GM21515 (cell line): ENCODE data around the gene CSNK1G1.
"Not testable (repeated sequence)": the region's sequence is repeated elsewhere in the genome, so short reads cannot be mapped to it uniquely, and the experiment has no call there.

Experiments
- ATAC-seq: cut with Tn5 transposase; IDR thresholded peaks from one replicate; pipeline ENCODE4 v1.9.1; 2021; ENCODE audit not compliant: unreplicated experiment

Gene CSNK1G1

GRCh38 chr15:64138331-64138941 is 217.5 kb downstream of the CSNK1G1 start:
- ATAC-seq = no peak

GRCh38 chr15:64137226-64137833 is 218.6 kb downstream of the CSNK1G1 start:
- ATAC-seq = no peak

DNA sequence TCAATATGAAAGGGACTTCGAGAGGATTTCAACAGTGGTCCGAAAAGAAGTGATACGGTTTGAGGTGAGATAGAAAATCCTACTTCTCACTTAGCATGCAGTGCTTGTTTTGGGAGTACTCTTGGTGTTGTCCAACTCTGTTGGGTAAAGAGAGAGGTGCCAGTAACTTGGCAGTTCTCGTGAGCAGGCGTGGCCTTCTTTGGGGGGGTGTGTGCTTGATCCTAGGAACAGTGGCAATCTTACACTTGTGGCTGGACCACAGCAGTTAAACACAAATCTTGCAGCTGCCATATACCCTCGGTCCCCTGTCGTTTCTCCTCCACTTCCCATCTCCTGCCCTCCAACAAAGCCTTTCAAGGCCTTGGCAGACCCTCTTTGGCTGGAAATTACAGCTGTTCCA is 219.6 kb downstream of the CSNK1G1 start:
- no peak for ATAC-seq

DNA sequence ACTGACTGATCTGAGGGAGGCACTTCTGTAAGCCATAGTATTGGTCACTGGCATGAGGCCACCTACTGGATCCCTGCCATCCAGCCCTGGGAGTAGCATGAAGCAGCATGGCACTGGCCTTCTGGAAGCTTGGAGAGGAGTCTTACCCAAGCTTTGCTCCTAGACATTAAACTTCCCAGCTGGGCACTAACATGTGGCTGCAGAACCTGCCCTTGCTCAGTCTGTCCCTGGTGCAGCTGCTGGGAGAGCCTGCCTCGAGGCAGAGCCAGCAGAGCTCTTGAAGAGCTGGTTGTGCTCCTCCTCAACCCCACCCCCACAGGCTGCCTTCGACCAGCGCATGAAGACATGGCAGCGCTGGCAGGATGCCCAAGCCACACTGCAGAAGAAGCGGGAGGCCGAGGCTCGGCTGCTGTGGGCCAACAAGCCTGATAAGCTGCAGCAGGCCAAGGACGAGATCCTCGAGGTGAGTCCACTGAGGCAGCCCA is 221.6 kb downstream of the CSNK1G1 start:
- ATAC-seq = no peak

GRCh38 chr15:64133623-64134344 is 222.2 kb downstream of the CSNK1G1 start:
- no peak for ATAC-seq

DNA sequence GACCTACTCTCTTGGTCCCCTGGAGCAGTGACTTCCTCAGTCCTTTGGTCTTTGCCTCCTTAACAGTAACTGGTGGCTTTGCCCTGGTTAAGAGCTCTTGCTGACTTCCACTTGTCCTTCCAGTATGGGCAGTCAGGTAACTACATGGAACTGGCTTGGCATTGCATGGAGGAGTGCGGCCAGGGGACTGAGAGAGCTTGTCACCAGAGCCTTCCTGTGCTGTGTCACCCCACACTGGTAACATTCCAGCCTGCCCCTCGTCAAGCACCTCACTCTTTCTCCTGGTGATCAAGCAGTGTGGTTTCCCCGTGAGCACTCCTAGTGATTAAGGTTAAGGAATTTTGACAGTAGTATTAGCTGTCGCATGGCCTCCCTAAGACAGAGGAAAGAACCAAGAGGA is 223.8 kb downstream of the CSNK1G1 start:
- ATAC-seq = no peak

DNA sequence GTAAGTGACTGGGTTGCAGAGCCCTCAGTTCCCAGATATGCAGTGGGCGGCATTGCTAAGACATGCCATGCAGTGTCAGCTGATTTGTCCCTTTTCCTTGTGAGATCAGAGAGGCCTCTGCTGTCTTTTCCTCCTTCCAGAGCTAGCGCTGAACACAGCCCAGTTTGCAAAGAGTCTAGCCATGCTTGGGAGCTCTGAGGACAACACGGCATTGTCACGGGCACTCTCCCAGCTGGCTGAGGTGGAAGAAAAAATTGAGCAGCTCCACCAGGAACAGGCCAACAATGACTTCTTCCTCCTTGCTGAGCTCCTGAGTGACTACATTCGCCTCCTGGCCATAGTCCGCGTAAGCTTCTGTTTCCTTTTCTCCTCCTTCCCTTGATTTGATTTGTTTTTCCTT is 224.4 kb downstream of the CSNK1G1 start:
- no peak for ATAC-seq

GRCh38 chr15:64130159-64130558 is 225.8 kb downstream of the CSNK1G1 start:
- no peak for ATAC-seq

DNA sequence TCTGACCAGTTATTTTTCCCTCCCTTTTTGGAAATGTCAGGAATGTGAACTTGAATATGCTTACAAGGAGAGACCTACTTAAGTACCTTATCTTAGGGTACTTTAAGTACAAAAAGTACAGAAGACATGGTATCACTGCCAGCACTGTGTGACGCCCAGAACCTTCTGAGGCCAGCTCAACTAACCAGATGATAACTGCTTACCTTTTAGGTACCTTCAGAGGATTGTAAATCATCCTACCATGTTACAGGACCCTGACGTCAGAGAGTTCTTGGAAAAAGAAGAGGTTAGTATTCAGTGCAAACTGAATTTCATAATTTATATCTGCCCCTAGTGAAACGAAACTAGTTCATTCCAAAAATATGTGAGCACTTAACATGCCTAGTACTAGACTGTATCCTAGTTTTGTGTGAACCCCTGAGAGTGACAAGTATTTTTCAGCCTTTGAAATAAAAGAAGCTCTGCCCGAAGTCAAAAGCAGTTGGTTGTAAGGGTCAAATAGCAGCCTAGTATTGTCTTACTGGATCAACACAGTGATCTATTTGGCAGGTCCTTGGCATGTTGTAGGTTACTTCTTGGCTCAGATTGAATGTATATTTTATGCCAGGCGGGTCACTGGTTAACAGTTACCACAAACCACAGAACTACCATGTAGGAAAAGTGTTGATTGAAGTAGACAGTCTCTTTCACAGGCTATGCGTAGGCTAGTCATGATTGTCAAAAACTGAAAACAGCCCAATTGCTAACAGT is 228.3 kb downstream of the CSNK1G1 start:
- no peak for ATAC-seq

DNA sequence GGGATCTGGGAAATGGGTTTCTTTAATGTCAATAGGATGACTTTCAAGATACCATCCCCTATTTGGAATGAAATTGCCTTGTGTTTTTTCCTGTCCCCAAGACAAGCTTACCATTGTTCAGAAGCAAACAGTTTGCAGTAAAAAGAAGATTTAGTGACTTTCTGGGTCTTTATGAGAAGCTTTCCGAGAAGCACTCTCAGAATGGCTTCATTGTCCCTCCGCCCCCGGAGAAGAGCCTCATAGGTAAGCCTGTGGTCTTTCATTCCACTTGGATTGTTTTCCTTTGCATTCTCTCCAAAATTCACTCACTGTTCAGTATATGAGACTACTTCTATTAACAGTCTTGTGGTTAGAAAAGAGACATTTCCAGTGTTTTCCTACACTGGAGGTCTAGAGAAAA is 230.0 kb downstream of the CSNK1G1 start:
- no peak for ATAC-seq

DNA sequence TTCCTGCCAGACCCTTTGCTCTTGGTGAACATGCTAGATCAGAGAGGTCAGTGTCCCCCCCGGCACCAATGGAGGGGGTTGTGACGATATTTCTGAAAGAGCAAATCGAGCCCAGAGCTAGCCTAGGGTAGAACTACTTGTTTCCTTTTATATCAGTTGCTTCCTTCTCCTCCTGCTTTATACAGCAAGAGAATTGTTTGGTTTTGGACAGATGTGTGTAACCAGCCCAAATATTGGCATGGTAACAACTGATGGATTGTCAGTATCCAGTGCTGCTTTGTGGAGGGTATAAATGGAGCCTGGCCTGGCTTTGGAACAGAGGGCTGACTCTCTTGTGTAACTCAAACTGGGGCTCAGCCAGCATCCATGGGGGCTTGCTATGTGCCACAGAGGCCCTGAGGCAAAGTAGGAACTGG is 233.0 kb downstream of the CSNK1G1 start:
- no peak for ATAC-seq

DNA sequence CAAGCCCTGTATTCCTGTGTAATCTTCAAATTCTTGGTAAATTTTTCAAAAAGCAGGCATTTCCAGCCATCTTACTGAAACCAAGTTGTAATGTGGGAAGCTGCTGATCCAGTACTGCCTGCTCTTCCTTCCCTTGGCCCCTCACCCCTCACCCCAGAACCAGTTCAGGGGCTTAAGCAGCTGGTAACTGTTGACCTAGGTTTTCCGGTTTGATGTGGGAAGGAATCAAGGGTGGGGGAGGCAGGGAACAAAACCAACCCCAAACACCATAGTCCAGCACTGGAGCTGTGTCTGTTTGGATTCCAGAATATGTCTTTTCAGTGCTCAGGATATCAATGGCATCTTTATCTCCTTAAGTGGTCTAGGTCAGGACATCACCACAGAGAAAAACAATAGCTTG is 233.5 kb downstream of the CSNK1G1 start:
- ATAC-seq = no peak

DNA sequence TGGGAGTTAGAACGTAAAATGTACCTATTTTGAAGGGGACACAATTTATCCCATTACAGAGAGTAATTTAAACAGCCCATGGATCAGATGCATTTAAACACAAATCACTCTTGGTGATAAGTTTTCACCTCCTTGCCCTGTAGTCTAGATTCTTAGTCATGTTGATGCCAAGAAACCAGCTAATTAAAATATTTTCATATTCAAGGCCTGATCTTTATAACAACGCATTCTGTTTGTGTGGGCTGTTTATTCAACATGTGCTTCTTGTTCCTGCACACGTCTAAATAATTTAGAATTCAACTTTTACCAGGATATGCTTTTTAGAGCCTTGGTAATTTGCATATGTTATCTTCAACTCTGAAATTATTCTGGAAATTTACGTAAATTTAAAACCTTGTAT is 234.4 kb downstream of the CSNK1G1 start:
- no peak for ATAC-seq

DNA sequence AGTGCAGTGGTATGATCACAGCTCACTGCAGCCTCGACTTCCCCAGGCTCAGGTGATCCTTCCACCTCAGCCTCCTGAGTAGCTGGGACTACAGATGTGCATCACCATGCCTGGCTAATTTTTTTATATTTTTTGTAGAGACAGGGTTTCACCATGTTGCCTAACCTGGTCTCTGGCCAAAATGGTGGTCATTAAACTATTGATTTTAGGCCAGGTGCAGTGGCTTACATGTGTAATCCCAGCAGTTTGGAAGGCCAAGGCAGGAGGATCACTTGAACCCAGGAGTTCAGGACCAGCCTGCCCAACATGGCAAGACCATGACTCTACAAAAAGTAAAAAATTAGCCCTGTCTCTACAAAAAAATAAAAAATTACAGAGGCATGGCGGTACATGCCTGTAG is 235.7 kb downstream of the CSNK1G1 start:
- not testable (repeated sequence) for ATAC-seq

GRCh38 chr15:64117759-64118487 is 238.1 kb downstream of the CSNK1G1 start:
- ATAC-seq = no peak
